Muscle of leg (tissue), 11 donors: ENCODE measurements around the gene C1orf52. TPM values are rescaled to one million over a fixed set of nuclear protein-coding genes. Genes with fewer than 3 reads are reported as not detected.

Experiments
- DNase-seq: peaks from one replicate; pipeline ENCODE4 v3.0.0; 2013
- H3K27ac ChIP-seq: one replicate; pipeline ENCODE4 v1.5.1; 2013; ENCODE audit warnings: mild to moderate bottlenecking, low read length, control low read depth
- H3K27me3 ChIP-seq: one replicate; pipeline ENCODE4 v1.6.1; 2013; ENCODE audit warnings: low read length; ENCODE audit not compliant: control insufficient read depth, insufficient read depth
- H3K36me3 ChIP-seq: one replicate; pipeline ENCODE4 v1.6.1; 2013; ENCODE audit warnings: low read length; ENCODE audit not compliant: control insufficient read depth, insufficient read depth
- H3K4me1 ChIP-seq: one replicate; pipeline ENCODE4 v1.6.1; 2013; ENCODE audit warnings: low read length; ENCODE audit not compliant: control insufficient read depth, insufficient read depth
- H3K4me3 ChIP-seq: one replicate; pipeline ENCODE4 v1.5.1; 2013; ENCODE audit warnings: low read length, control low read depth
- H3K9me3 ChIP-seq: replicated peaks from 2 replicates; pipeline ENCODE4 v1.6.1; 2013; ENCODE audit warnings: low read depth, low read length; ENCODE audit not compliant: control insufficient read depth
- WGBS: methylation state at CpG from one replicate; pipeline ENCODE4 v1.1.5; 2013; ENCODE audit warnings: missing lambda C conversion rate; ENCODE audit not compliant: insufficient coverage; 5-methylcytosine and 5-hydroxymethylcytosine counted together
- polyA plus RNA-seq, 8 donors: library from polyadenylated mRNA; unstranded; fragments of 120-200 nt; gene quantifications; one replicate each; pipeline versions ENCODE4 v1.2.1 to v1.2.3, GENCODE V29; 2013; ENCODE audit warnings: inconsistent platforms in 1 of 8, low replicate concordance in 1 of 8; ENCODE audit not compliant: insufficient read length in 8 of 8, insufficient read depth in 1 of 8
- total RNA-seq: library from RNA; stranded (reverse); fragments of 120-200 nt; gene quantifications from one replicate; pipeline ENCODE4 v1.2.4, GENCODE V29; 2013

Gene C1orf52
- total and polyA plus RNA-seq, 9 donors, result 21.5 to 31.9 (median 25.8) TPM

DNA sequence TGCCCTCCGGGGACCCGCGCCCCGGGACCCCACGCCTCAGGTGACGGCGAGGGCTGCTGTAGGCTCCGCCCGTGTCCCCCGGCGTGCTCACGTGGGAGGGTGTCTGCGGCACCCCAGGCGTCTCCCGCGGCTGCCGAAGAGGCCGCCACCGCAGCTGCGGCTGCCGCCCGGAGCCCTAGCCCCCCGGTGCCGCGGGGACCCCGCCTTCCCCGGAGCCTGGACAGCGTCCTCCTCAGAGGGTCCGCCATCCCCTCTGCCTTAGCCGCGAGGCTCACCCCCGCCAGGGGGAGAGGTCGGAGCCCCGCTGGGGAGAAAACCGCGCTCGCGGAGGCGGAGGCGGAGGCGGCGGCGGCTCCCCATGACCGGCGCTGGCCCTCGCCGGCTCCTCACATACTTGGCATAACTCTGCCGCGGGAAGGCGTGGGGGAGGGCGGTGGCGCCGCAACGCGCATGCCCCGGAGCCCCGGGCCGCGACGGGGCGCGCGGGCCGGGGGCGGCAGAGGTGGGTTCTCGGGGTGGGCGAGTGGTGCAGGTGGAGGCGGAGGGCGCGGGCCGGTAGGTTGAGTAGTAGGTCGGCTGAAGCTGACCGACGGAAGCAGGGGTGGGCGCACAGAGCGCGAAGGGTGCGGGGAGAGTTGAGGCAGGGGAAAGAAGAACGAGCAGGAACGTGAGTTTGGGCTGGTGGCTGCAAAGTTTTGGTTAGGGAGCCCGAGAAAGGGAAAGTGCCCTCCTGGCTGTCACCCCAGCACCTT is 57.9 kb downstream of the C1orf52 start:
- Histone ChIP-seq H3K27ac (peak overlapping the region; percentile 55), H3K27me3 (peaks cover 18% of the 10 kb centered on the region), H3K9me3 (no peaks in the 10 kb centered on the region), H3K36me3 (no peaks in the 10 kb centered on the region), H3K4me1 (peaks cover 10% of the 10 kb centered on the region), H3K4me3 (peak overlapping the region; percentile 73)
- under 1% methylated on average over 77 of the region's 81 CpGs for WGBS
- peak; percentile 78 for DNase-seq

DNA sequence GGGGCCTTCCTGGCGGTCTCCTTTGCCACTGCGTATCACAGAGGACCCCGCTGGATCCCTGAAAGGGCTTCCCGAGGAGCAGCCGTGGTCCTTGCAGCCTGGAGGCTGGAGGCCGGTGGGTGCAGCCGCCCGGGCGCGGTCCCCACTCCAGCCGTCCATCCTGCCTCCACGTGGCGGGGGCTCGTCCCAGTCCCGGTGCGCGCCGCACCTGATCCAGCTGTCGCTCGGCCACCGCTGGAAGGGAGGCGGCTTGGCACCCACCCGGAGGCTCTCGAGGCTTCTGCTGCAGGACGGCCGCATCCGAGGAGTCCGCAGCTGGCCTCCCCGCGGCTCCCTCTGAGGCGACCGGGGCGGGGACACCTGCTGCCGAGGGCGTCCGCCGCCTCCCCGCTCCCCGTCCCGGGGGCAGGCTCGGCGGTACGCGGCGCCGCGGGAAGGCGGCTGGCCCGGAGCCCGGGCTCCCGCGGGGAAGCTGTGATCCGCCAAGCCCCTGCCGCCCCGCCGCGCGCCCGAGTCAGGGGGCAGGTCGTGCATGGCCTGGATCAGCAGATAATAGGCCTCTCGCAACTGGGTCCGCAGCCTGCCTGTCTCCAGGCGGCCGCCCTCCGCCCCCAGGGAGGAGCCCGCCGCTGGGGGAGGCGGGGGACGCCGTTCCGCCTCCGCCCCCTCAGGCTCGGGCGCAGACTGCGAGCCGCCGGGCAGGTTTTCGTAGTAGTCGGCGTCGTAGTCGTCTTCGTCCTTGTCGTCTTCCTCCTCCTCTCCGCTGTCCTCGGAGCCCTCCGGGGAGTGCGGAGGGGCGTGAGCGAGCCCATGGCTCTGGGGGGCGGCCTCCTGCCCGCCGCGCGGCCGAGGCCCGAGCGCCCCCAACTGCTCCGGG is 58.8 kb downstream of the C1orf52 start, which contains the start of gene SYDE2:
Gene SYDE2 (minus strand): TSS at position 554 of the 877 bp plus-strand sequence. CDS start 20 bp downstream, at position 534.
- peak; percentile 77 for DNase-seq
- H3K27me3 ChIP-seq, result peaks cover 18% of the 10 kb centered on the region
- under 1% methylated on average over 96 of the region's 99 CpGs for WGBS

More for the DNA sequence above, 58.8 kb downstream of the C1orf52 start, which contains the start of gene SYDE2:
- peak within 1 kb of the TSS; percentile 55 for H3K27ac ChIP-seq
- H3K36me3 ChIP-seq, result no peaks in the 10 kb centered on the region
- no peaks in the 10 kb centered on the region for H3K9me3 ChIP-seq
- peaks cover 10% of the 10 kb centered on the region for H3K4me1 ChIP-seq
- peak within 1 kb of the TSS; percentile 73 for H3K4me3 ChIP-seq

Other genes starting within 250 kb of the C1orf52 start
- gene MCOLN3, start 211.2 kb downstream of the C1orf52 start, total RNA-seq, result 1.1 TPM
- 1 to 10 TPM in 5 of 8 donors, under 1 TPM in 3; 0.72 to 5.9 (median 2.6) TPM for gene MCOLN3, start 211.2 kb downstream of the C1orf52 start, polyA plus RNA-seq
- 8.3 TPM for gene SYDE2, start 58.6 kb downstream of the C1orf52 start, total RNA-seq
- 1 to 10 TPM; 1.5 to 6.1 (median 3.1) TPM for gene SYDE2, start 58.6 kb downstream of the C1orf52 start, polyA plus RNA-seq
- gene BCL10, start 17.0 kb upstream of the C1orf52 start, total RNA-seq, result 14.0 TPM
- 10 to 100 TPM; 11.0 to 19.3 (median 13.2) TPM for gene BCL10, start 17.0 kb upstream of the C1orf52 start, polyA plus RNA-seq
- gene DDAH1, start 205.5 kb upstream of the C1orf52 start, total RNA-seq, result 29.7 TPM
- 10 to 100 TPM; 29.6 to 51.2 (median 38.1) TPM for gene DDAH1, start 205.5 kb upstream of the C1orf52 start, polyA plus RNA-seq